Peyer's patch (tissue), 4 donors: Measurements from ENCODE around the gene MIPOL1. TPM values are rescaled to one million over a fixed set of nuclear protein-coding genes. Genes with fewer than 3 reads are reported as not detected.

Source experiments
- DNase-seq, 3 donors: peaks; one replicate each; pipeline ENCODE4 v3.0.0-alpha.2; 2017 to 2019
- H3K27ac ChIP-seq, 4 donors: fragments of 200-600 bp; sonication (generic); one replicate each; pipeline ENCODE4 v1.5.1; 2016 to 2019
- H3K27me3 ChIP-seq, 2 donors: fragments of 200-600 bp; sonication (generic); one replicate each; pipeline ENCODE4 v1.5.1; 2019
- H3K36me3 ChIP-seq, 3 donors: fragments of 200-600 bp; sonication (generic); one replicate each; pipeline ENCODE4 v1.5.1; 2016 to 2019
- H3K4me1 ChIP-seq, 4 donors: fragments of 200-600 bp; sonication (generic); one replicate each; pipeline ENCODE4 v1.5.1; 2016 to 2019
- H3K4me3 ChIP-seq, 4 donors: fragments of 200-600 bp; sonication (generic); 1 replicate in 3 of 4; 2 replicates in 1 of 4; pipeline ENCODE4 v1.5.1; 2016 to 2019; ENCODE audit warnings: mild to moderate bottlenecking in 1 of 4
- H3K9me3 ChIP-seq, 4 donors: fragments of 200-600 bp; sonication (generic); one replicate each; pipeline ENCODE4 v1.5.1; 2016 to 2019; ENCODE audit warnings: mild to moderate bottlenecking in 1 of 4
- CTCF ChIP-seq, 6 experiments: fragments of 450-650 bp in 4 of 6; fragments of 200-600 bp in 2 of 6; sonication (generic) in 1 of 6; IDR thresholded peaks; one replicate each; pipeline ENCODE4 v1.5.1; 2017 to 2019; ENCODE audit warnings: antibody characterized with exemption in 6 of 6, mild to moderate bottlenecking in 3 of 6, moderate library complexity in 1 of 6
- POLR2A ChIP-seq, 2 donors: fragments of 450-650 bp; IDR thresholded peaks; one replicate each; pipeline ENCODE4 v1.5.1; 2017; ENCODE audit warnings: antibody characterized with exemption in 2 of 2, mild to moderate bottlenecking in 2 of 2, moderate library complexity in 2 of 2
- total RNA-seq, 4 donors: library from RNA; depleted of rRNA; stranded (reverse); fragments of >200 nt; gene quantifications; one replicate each; pipeline ENCODE4 v1.1.0, GENCODE V29; 2016

MIPOL1 gene
- total RNA-seq, 4 donors from 2014 or later, result 5.6 to 42.1 (median 14.9) TPM

GRCh38 chr14:37588667-37588955 is 390.9 kb downstream of the MIPOL1 start:
- Histone ChIP-seq H3K4me1 (peaks cover 0 to 10% (median 0%) of the 10 kb centered on the region in 4 donors), H3K4me3 (peak overlapping the region in 3 of 4 donors; percentile 12 to 59 (median 54)), H3K36me3 (no peaks in the 10 kb centered on the region), H3K27ac (peak overlapping the region in 3 of 4 donors; percentile 71 to 81 (median 73)), H3K9me3 (no peaks in the 10 kb centered on the region), H3K27me3 (peaks cover 0 to 47% of the 10 kb centered on the region in 2 donors)
- no peak for DNase-seq
- no peak for TF ChIP-seq CTCF (IDR thresholded peaks at IDR 0.05)
- no peak for TF ChIP-seq POLR2A (IDR thresholded peaks at IDR 0.05)

- TF ChIP-seq POLR2A (IDR thresholded peaks at IDR 0.05) (no peak), CTCF (IDR thresholded peaks at IDR 0.05) (no peak)
- peak overlapping the region in 3 of 4 donors; percentile 71 to 81 (median 73) for H3K27ac ChIP-seq
- H3K9me3 ChIP-seq, result no peaks in the 10 kb centered on the region
- no peaks in the 10 kb centered on the region for H3K36me3 ChIP-seq
- peaks cover 0 to 42% of the 10 kb centered on the region in 2 donors for H3K27me3 ChIP-seq
- peak overlapping the region in 3 of 4 donors; percentile 12 to 59 (median 54) for H3K4me3 ChIP-seq
- DNase-seq, result no peak
- H3K4me1 ChIP-seq, result peaks cover 0 to 10% (median 0%) of the 10 kb centered on the region in 4 donors
Measured at GRCh38 chr14:37588956-37589714, 391.4 kb downstream of the MIPOL1 start.

- no peak for DNase-seq
- H3K27ac ChIP-seq, result peak overlapping the region in 1 of 4 donors; percentile 77
- peaks cover 0 to 3% (median 0%) of the 10 kb centered on the region in 4 donors for H3K4me1 ChIP-seq
- H3K9me3 ChIP-seq, result no peaks in the 10 kb centered on the region
- peak overlapping the region in 2 of 4 donors; percentile 54 to 70 for H3K4me3 ChIP-seq
- H3K36me3 ChIP-seq, result no peaks in the 10 kb centered on the region
- TF ChIP-seq POLR2A (IDR thresholded peaks at IDR 0.05) (no peak), CTCF (IDR thresholded peaks at IDR 0.05) (no peak)
- peaks cover 0 to 40% of the 10 kb centered on the region in 2 donors for H3K27me3 ChIP-seq
Measured at GRCh38 chr14:37589715-37590427, 392.1 kb downstream of the MIPOL1 start.

- H3K4me1 ChIP-seq, result peaks cover 0 to 5% (median 0%) of the 10 kb centered on the region in 4 donors
- H3K4me3 ChIP-seq, result peak overlapping the region in 2 of 4 donors; percentile 54 to 70
- DNase-seq, result no peak
- H3K9me3 ChIP-seq, result no peaks in the 10 kb centered on the region
- peaks cover 0 to 36% of the 10 kb centered on the region in 2 donors for H3K27me3 ChIP-seq
- peak overlapping the region in 2 of 4 donors; percentile 59 to 77 for H3K27ac ChIP-seq
- no peak for TF ChIP-seq CTCF (IDR thresholded peaks at IDR 0.05)
- no peak for TF ChIP-seq POLR2A (IDR thresholded peaks at IDR 0.05)
- no peaks in the 10 kb centered on the region for H3K36me3 ChIP-seq
Measured at GRCh38 chr14:37590428-37591139, 392.8 kb downstream of the MIPOL1 start.

- Histone ChIP-seq H3K27ac (peak overlapping the region in 3 of 4 donors; percentile 59 to 77 (median 73)), H3K4me1 (peaks cover 0 to 11% (median 0%) of the 10 kb centered on the region in 4 donors), H3K9me3 (no peaks in the 10 kb centered on the region), H3K36me3 (no peaks in the 10 kb centered on the region), H3K4me3 (peak overlapping the region in 3 of 4 donors; percentile 20 to 70 (median 54)), H3K27me3 (peaks cover 0 to 41% of the 10 kb centered on the region in 2 donors)
- peak in 2 of 3 donors; percentile 57 to 71 for DNase-seq
- no peak for TF ChIP-seq POLR2A (IDR thresholded peaks at IDR 0.05)
- peak in 2 of 6 experiments; percentile 20 to 39 for TF ChIP-seq CTCF (IDR thresholded peaks at IDR 0.05)
Measured at GRCh38 chr14:37591311-37591940, 393.7 kb downstream of the MIPOL1 start.
